MM.1S (cell line): ENCODE measurements around the gene HERPUD2.

Experiments used
- EZH2 ChIP-seq: fragments of 300-600 bp; sonication (generic); optimal IDR thresholded peaks from 2 replicates; pipeline ENCODE3; 2017; ENCODE audit warnings: low read depth, mild to moderate bottlenecking, antibody characterized with exemption, low read length, mixed read lengths
- EZH2phosphoT487 ChIP-seq: fragments of 300-600 bp; sonication (generic); IDR thresholded peaks from 2 replicates; pipeline ENCODE4 v1.6.1; 2018; ENCODE audit warnings: antibody characterized with exemption, low read length
- TF ChIP-seq, protein P1 (sequence below): fragments of 300-600 bp; sonication (generic); IDR thresholded peaks from 2 replicates; pipeline ENCODE4 v1.5.1; 2016; ENCODE audit warnings: antibody characterized with exemption, low read length, mixed read lengths

DNA sequence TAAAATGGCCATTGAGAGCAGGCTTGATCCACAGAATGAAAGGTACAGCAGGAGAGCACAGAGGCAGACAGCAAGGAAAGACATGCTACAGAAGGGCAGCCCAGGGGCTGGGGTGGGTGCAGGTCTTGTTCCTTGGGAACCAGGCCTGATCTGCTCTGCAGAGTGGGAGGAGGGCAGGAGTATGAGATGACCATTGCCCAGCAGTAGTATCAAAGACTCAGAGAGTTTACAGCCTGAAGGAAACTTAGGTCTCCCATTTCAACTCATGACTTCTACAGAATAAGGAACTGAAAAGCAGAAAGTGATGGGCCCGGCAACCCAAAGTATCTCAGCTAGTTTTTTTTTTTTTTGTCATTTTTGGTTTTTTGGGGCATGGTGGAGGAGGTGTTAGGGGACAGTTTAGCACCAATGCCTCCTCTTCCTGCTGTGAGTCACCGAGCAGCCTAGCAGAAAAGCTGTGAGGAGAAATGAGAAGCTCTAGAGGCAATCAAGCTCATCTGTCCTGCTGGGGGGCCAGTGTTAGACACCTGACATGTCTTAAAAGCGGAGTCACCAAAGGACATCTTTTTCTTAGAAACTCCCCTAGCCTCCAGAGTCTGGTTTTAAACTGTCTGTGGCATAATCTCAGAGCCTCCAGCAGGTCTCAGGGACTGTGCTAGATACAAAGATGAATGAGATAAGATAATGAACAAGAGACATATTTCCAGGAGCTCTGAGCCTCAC is 34.3 kb upstream of the HERPUD2 start:
- TF ChIP-seq, protein P1, sequence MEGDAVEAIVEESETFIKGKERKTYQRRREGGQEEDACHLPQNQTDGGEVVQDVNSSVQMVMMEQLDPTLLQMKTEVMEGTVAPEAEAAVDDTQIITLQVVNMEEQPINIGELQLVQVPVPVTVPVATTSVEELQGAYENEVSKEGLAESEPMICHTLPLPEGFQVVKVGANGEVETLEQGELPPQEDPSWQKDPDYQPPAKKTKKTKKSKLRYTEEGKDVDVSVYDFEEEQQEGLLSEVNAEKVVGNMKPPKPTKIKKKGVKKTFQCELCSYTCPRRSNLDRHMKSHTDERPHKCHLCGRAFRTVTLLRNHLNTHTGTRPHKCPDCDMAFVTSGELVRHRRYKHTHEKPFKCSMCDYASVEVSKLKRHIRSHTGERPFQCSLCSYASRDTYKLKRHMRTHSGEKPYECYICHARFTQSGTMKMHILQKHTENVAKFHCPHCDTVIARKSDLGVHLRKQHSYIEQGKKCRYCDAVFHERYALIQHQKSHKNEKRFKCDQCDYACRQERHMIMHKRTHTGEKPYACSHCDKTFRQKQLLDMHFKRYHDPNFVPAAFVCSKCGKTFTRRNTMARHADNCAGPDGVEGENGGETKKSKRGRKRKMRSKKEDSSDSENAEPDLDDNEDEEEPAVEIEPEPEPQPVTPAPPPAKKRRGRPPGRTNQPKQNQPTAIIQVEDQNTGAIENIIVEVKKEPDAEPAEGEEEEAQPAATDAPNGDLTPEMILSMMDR = no peak
- TF ChIP-seq EZH2phosphoT487 (no peak), EZH2 (no peak)
